Natural killer cell (primary cell): ENCODE data around the gene FDXR. TPM values are rescaled to one million over a fixed set of nuclear protein-coding genes. Genes with fewer than 3 reads are reported as not detected.

Experiments
- ATAC-seq, 3 donors: fragments of 150-1000 bp in 2 of 3; fragments of 200-7000 bp in 1 of 3; cut with Tn5 transposase; 1 replicate in 1 of 3; 2 replicates in 2 of 3; pipeline ENCODE4 v1.10.0; 2021; ENCODE audit warnings: mild to moderate bottlenecking in 2 of 3, moderate library complexity in 2 of 3
- DNase-seq, 2 donors: peaks; one replicate each; pipeline versions ENCODE4 v3.0.0 to v3.0.0-alpha.2; 2013 to 2021; ENCODE audit warnings: mixed read lengths in 1 of 2
- H3K27ac ChIP-seq: one replicate; pipeline ENCODE4 v1.5.1; 2013; ENCODE audit warnings: mild to moderate bottlenecking, low read length
- H3K27me3 ChIP-seq: one replicate; pipeline ENCODE4 v1.6.1; 2013; ENCODE audit warnings: low read length; ENCODE audit not compliant: control insufficient read depth, insufficient read depth
- H3K36me3 ChIP-seq: one replicate; pipeline ENCODE4 v1.6.1; 2013; ENCODE audit warnings: low read length; ENCODE audit not compliant: control insufficient read depth, insufficient read depth
- H3K4me1 ChIP-seq: one replicate; pipeline ENCODE4 v1.6.1; 2013; ENCODE audit warnings: low read length; ENCODE audit not compliant: control insufficient read depth, insufficient read depth
- H3K4me3 ChIP-seq: one replicate; pipeline ENCODE4 v1.5.1; 2013; ENCODE audit warnings: low read length
- H3K9me3 ChIP-seq: one replicate; pipeline ENCODE4 v1.6.1; 2013; ENCODE audit warnings: low read length; ENCODE audit not compliant: control insufficient read depth, insufficient read depth
- H3K27ac Mint-ChIP-seq, 2 donors: one replicate each; pipeline ENCODE4 v1.8.0; 2022; ENCODE audit warnings: mild to moderate bottlenecking in 2 of 2, mixed read lengths in 2 of 2, moderate library complexity in 1 of 2
- H3K27me3 Mint-ChIP-seq, 2 donors: one replicate each; pipeline ENCODE4 v1.8.0; 2022; ENCODE audit warnings: low read depth in 2 of 2, mixed read lengths in 2 of 2
- H3K36me3 Mint-ChIP-seq: one replicate; pipeline ENCODE4 v1.8.0; 2022; ENCODE audit warnings: mixed read lengths
- H3K4me1 Mint-ChIP-seq, 2 donors: one replicate each; pipeline ENCODE4 v1.8.0; 2022; ENCODE audit warnings: mixed read lengths in 2 of 2
- H3K4me3 Mint-ChIP-seq: one replicate; pipeline ENCODE4 v1.8.0; 2022; ENCODE audit warnings: mild to moderate bottlenecking, moderate library complexity, mixed read lengths
- H3K9me3 Mint-ChIP-seq, 2 donors: one replicate each; pipeline ENCODE4 v1.8.0; 2022; ENCODE audit warnings: mixed read lengths in 2 of 2
- WGBS: methylation state at CpG from one replicate; pipeline ENCODE4 v1.1.7; 2013; ENCODE audit warnings: missing lambda C conversion rate; ENCODE audit not compliant: insufficient coverage; 5-methylcytosine and 5-hydroxymethylcytosine counted together
- intact Hi-C: fragments of 100-400 bp; cut with micrococcal nuclease; formaldehyde crosslinking; loops from one replicate; pipeline ENCODE4 v1.14.2; 2022
- total RNA-seq, 4 donors: library from RNA; stranded (reverse); fragments of 120-200 nt in 1 of 4; gene quantifications; one replicate each; pipeline versions ENCODE4 v1.2.3 to v1.2.4, GENCODE V29; 2013 to 2022
- TF ChIP-seq, protein P1 (sequence below): fragments of 200-600 bp; IDR thresholded peaks from one replicate; pipeline ENCODE4 v1.8.0; 2022; ENCODE audit warnings: antibody characterized with exemption

FDXR gene
- total RNA-seq, 3 donors from 2014 or later (not counting 1 experiment from before 2014, with no cell fraction given): 4.5 to 9.1 (median 7.8) TPM

GRCh38 chr17:74863420-74864296, 9.1 kb downstream of the FDXR start:
- H3K9me3 Mint-ChIP-seq: no peaks in the 10 kb centered on the region
- TF ChIP-seq, protein P1, sequence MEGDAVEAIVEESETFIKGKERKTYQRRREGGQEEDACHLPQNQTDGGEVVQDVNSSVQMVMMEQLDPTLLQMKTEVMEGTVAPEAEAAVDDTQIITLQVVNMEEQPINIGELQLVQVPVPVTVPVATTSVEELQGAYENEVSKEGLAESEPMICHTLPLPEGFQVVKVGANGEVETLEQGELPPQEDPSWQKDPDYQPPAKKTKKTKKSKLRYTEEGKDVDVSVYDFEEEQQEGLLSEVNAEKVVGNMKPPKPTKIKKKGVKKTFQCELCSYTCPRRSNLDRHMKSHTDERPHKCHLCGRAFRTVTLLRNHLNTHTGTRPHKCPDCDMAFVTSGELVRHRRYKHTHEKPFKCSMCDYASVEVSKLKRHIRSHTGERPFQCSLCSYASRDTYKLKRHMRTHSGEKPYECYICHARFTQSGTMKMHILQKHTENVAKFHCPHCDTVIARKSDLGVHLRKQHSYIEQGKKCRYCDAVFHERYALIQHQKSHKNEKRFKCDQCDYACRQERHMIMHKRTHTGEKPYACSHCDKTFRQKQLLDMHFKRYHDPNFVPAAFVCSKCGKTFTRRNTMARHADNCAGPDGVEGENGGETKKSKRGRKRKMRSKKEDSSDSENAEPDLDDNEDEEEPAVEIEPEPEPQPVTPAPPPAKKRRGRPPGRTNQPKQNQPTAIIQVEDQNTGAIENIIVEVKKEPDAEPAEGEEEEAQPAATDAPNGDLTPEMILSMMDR: no peak
- H3K4me1 ChIP-seq: peaks cover 30% of the 10 kb centered on the region
- H3K27ac ChIP-seq: no peak overlapping the region
- H3K27ac Mint-ChIP-seq: no peak overlapping the region
- WGBS: 95% methylated on average over 24 of the region's 25 CpGs
- peaks cover 29% of the 10 kb centered on the region for H3K27me3 ChIP-seq
- ATAC-seq (no peak), DNase-seq (no peak)
- peaks cover 6 to 31% of the 10 kb centered on the region in 2 donors for H3K4me1 Mint-ChIP-seq
- no peaks in the 10 kb centered on the region for H3K9me3 ChIP-seq
- no peak overlapping the region for H3K4me3 ChIP-seq
- H3K4me3 Mint-ChIP-seq: peak overlapping the region; percentile 25
- intact Hi-C loops: loop anchor here (2.0 kb wide), 1 partner anchor 73 kb away; no protein-coding TSS in a partner anchor
- peaks cover 7 to 30% of the 10 kb centered on the region in 2 donors for H3K27me3 Mint-ChIP-seq
- no peaks in the 10 kb centered on the region for H3K36me3 ChIP-seq
- no peaks in the 10 kb centered on the region for H3K36me3 Mint-ChIP-seq

DNA sequence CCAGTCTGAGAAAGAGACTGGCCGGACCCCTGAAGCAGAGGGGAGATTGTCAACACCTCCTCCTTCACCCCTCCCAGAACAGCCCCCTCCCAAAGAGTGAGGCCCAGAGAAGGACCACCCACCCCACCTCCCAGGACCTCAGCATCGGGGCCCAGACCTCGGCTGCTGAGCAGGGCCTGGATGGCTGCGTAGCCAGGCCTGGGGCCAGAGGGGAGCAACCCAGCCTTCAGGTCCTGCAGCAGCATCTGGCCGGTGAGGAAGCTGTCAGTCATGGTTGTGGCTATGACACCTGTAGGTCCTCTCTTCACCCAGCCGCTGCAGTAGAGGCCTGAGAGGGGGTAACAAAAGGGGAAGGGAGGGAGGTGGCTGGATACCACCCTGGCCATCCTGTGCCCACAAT, 9.9 kb downstream of the FDXR start:
- 64% methylated on average over 6 of the region's 6 CpGs for WGBS
- Mint-ChIP-seq H3K4me1 (peaks cover 6 to 31% of the 10 kb centered on the region in 2 donors), H3K4me3 (no peak overlapping the region), H3K27me3 (peaks cover 15 to 34% of the 10 kb centered on the region in 2 donors), H3K36me3 (no peaks in the 10 kb centered on the region), H3K27ac (no peak overlapping the region), H3K9me3 (no peaks in the 10 kb centered on the region)
- DNase-seq (no peak), ATAC-seq (no peak)
- intact Hi-C loops: loop anchor here (2.0 kb wide), 1 partner anchor 72 kb away; no protein-coding TSS in a partner anchor
- Histone ChIP-seq H3K27me3 (peaks cover 30% of the 10 kb centered on the region), H3K4me1 (peaks cover 30% of the 10 kb centered on the region), H3K27ac (no peak overlapping the region), H3K9me3 (no peaks in the 10 kb centered on the region), H3K36me3 (no peaks in the 10 kb centered on the region), H3K4me3 (no peak overlapping the region)
- TF ChIP-seq, protein P1: no peak

- no peaks in the 10 kb centered on the region for H3K36me3 ChIP-seq
- peaks cover 32% of the 10 kb centered on the region for H3K27me3 ChIP-seq
- no peaks in the 10 kb centered on the region for H3K36me3 Mint-ChIP-seq
- no peaks in the 10 kb centered on the region for H3K9me3 ChIP-seq
- peak overlapping the region; percentile 40 for H3K4me3 Mint-ChIP-seq
- H3K4me1 ChIP-seq: peaks cover 30% of the 10 kb centered on the region
- H3K9me3 Mint-ChIP-seq: no peaks in the 10 kb centered on the region
- peaks cover 6 to 31% of the 10 kb centered on the region in 2 donors for H3K4me1 Mint-ChIP-seq
- H3K27ac ChIP-seq: no peak overlapping the region
- intact Hi-C loops: loop anchor here (2.0 kb wide), 1 partner anchor 72 kb away; no protein-coding TSS in a partner anchor
- H3K27me3 Mint-ChIP-seq: peaks cover 21 to 39% of the 10 kb centered on the region in 2 donors
- peak; percentile 56 to 63 (median 60) for ATAC-seq
- 49% methylated on average over 24 of the region's 25 CpGs for WGBS
- H3K4me3 ChIP-seq: no peak overlapping the region
- no peak overlapping the region for H3K27ac Mint-ChIP-seq
- TF ChIP-seq, protein P1: peak; percentile 63
- peak; percentile 53 to 85 for DNase-seq
Observed at GRCh38 chr17:74862108-74862901, 10.5 kb downstream of the FDXR start.
